NB4 (cell line): Measurements from ENCODE around the gene MOV10.

ENCODE experiments used
- DNase-seq: peaks from one replicate; pipeline ENCODE4 v3.0.0; 2010; ENCODE audit warnings: low read depth
- H3K4me3 ChIP-seq: one replicate; pipeline ENCODE4 v1.5.1; 2011; ENCODE audit warnings: mild to moderate bottlenecking, low read depth, low read length, moderate library complexity
- MYC ChIP-seq: IDR thresholded peaks from 2 replicates; pipeline ENCODE4 v1.6.1; 2011; ENCODE audit warnings: low read depth, low read length
- POLR2A ChIP-seq: IDR thresholded peaks from 2 replicates; pipeline ENCODE4 v1.6.1; 2011; ENCODE audit warnings: mild to moderate bottlenecking; ENCODE audit not compliant: insufficient read length; ENCODE audit errors: extremely low read depth
- TF ChIP-seq, protein P1 (sequence below): IDR thresholded peaks from 2 replicates; pipeline ENCODE4 v1.6.1; 2011; ENCODE audit warnings: low read depth, low read length
- TF ChIP-seq, protein P2 (sequence below): IDR thresholded peaks from one replicate; pipeline ENCODE4 v1.5.1; 2012; ENCODE audit warnings: low read depth, low read length

The MOV10 gene

DNA sequence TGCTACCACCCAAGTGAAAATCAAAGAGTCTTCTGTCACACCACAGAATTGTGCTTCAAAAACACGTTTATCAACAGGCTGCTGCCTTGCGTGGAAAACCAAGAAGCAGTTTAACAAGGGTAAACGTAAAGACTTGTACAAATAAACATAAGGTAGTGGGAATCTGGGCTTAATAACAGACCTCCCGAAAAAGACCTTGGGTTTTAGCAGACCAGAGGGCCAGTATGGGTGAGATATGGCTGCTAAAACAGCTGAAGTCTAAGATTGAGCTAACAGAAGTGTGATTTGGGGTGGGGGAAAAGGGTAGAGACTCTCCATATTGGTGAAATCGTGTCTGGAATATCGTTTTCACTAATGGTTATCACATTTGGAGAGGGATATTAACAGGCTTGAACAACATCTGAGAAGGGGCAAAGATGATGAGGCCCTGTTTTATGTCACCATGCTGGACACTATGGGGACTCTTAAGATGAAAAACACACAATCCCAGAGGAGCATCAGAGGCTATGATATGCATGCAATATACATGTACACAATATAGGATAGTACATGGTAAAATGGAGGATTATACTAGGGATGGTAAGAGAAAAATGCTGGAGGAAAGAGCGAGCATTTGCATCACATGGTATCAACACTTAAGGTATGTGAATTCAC lies 1.4 kb downstream of the MOV10 start:
- TF ChIP-seq POLR2A (no peak), MYC (no peak)
- TF ChIP-seq, protein P1, sequence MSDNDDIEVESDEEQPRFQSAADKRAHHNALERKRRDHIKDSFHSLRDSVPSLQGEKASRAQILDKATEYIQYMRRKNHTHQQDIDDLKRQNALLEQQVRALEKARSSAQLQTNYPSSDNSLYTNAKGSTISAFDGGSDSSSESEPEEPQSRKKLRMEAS: no peak
- TF ChIP-seq, protein P2, sequence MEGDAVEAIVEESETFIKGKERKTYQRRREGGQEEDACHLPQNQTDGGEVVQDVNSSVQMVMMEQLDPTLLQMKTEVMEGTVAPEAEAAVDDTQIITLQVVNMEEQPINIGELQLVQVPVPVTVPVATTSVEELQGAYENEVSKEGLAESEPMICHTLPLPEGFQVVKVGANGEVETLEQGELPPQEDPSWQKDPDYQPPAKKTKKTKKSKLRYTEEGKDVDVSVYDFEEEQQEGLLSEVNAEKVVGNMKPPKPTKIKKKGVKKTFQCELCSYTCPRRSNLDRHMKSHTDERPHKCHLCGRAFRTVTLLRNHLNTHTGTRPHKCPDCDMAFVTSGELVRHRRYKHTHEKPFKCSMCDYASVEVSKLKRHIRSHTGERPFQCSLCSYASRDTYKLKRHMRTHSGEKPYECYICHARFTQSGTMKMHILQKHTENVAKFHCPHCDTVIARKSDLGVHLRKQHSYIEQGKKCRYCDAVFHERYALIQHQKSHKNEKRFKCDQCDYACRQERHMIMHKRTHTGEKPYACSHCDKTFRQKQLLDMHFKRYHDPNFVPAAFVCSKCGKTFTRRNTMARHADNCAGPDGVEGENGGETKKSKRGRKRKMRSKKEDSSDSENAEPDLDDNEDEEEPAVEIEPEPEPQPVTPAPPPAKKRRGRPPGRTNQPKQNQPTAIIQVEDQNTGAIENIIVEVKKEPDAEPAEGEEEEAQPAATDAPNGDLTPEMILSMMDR: no peak
- peak overlapping the region; percentile 63 for H3K4me3 ChIP-seq
- no peak for DNase-seq

DNA sequence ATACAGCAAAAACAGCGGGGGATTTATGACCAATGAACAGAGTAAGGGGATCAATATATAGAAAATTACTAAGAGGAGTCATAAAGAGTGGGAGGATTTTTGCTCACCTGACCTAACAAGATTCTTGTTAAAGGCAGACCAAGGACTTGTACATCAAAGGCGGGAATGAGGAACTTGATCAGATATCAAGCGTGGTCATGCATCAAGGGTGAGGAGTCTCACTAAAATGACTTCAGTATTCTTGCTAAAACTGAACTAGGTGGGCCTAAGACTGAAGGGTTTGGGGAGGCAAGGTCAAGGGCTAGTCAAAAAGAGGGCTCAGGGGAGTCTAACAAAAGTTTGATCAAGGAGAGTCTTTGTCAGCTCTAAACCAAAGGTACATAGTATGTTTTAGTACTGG lies 2.1 kb downstream of the MOV10 start:
- DNase-seq: peak; percentile 48
- no peak for TF ChIP-seq POLR2A
- TF ChIP-seq, protein P1: no peak
- TF ChIP-seq, protein P2: no peak
- TF ChIP-seq MYC: no peak
- H3K4me3 ChIP-seq: no peak overlapping the region

DNA sequence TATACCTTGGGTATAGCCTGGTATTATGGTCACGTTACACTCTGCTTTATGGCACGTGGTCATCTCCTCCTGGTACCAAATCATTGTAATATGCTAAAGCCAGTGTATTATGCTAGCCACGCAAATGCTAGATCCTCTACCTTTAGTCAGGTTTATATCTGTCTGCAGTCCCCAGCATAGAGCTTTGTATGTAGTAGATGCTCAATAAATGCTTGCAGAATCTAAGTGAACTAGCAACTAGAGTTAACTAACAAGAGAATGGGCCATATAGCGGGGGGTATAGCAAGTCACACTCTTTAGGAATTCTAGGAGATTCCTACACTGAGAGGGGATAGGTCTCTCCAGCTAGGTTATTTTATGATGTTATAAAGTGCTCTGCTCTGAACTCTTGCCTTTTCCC lies 3.0 kb downstream of the MOV10 start:
- no peak overlapping the region for H3K4me3 ChIP-seq
- DNase-seq: no peak
- TF ChIP-seq POLR2A (no peak), MYC (no peak)
- TF ChIP-seq, protein P1: no peak
- TF ChIP-seq, protein P2: no peak

DNA sequence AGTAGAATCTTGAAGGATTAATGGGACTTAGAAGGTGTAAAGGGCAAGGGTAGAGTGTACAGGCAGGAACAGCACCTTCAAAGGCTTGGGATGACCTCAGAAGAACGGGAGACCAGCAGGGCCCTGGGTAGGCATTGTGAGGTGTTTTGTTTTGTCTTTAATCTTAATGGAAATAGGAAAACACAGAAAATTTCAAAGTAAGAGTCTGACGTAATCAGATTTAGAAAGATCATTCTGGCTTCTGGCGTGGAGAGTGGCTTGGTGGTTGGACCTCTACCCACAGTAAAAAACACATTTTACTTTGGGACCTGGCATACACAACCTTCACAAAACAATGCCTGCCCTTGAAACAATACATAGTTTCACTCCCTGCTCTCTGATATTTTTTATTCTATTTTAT lies 4.1 kb downstream of the MOV10 start:
- no peak for DNase-seq
- TF ChIP-seq MYC (no peak), POLR2A (no peak)
- TF ChIP-seq, protein P2: no peak
- TF ChIP-seq, protein P1: no peak
- H3K4me3 ChIP-seq: no peak overlapping the region

DNA sequence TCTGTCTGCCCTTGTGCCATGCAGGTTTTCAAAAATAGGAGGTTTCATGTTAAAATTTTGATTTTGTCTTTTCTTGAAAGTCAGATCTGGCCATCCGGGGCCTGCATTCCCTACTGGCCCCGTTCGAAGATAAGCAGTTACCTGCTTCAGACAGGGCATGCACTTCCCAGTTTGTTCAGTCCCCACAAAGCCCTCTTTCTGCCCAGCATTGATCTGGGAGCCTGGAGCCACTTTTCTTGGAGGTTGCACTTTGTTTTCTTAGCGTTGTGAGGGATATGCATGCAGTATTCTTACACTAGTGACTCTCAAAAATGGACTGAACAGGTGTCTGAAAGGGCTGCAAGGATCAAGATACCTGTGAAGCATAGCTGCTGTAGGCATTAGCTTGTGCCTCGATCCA lies 11.5 kb downstream of the MOV10 start:
- no peak for DNase-seq
- TF ChIP-seq POLR2A (no peak), MYC (no peak)
- TF ChIP-seq, protein P1: no peak
- TF ChIP-seq, protein P2: no peak
- H3K4me3 ChIP-seq: no peak overlapping the region

DNA sequence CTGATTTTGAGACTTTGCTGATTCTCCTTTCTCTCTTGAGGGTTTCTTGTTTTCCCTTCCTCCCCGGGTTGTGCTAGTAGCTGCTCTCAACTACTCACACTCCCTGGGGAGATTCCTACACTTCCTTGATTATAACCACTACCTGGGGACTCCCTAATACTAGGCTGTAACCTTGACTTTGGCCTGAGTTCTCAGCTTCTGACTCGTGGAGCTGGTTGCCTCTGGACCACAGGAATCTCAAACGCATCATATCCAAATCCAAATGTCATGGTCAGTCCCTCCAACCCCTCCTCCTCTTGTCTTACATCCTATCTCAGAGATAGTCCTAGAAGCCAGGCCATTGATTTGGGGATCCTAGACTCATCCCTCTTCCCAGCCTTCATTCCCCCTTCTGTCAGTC lies 12.0 kb downstream of the MOV10 start:
- no peak overlapping the region for H3K4me3 ChIP-seq
- no peak for DNase-seq
- TF ChIP-seq, protein P2: no peak
- TF ChIP-seq POLR2A: no peak
- TF ChIP-seq MYC: no peak
- TF ChIP-seq, protein P1: no peak
